Tibial nerve (tissue), 3 donors: ENCODE results near the gene MAPT.

ENCODE experiments used
- CTCF ChIP-seq, 5 experiments: fragments of 200-600 bp in 3 of 5; fragments of 450-650 bp in 2 of 5; sonication (generic) in 3 of 5; IDR thresholded peaks; one replicate each; pipeline ENCODE4 v1.5.1; 2016 to 2019; ENCODE audit warnings: antibody characterized with exemption in 5 of 5, mild to moderate bottlenecking in 3 of 5, moderate library complexity in 2 of 5
- POLR2A ChIP-seq, 2 donors: fragments of 450-650 bp; IDR thresholded peaks; one replicate each; pipeline ENCODE4 v1.6.1; 2017; ENCODE audit warnings: antibody characterized with exemption in 2 of 2, mild to moderate bottlenecking in 2 of 2, moderate library complexity in 2 of 2

DNA sequence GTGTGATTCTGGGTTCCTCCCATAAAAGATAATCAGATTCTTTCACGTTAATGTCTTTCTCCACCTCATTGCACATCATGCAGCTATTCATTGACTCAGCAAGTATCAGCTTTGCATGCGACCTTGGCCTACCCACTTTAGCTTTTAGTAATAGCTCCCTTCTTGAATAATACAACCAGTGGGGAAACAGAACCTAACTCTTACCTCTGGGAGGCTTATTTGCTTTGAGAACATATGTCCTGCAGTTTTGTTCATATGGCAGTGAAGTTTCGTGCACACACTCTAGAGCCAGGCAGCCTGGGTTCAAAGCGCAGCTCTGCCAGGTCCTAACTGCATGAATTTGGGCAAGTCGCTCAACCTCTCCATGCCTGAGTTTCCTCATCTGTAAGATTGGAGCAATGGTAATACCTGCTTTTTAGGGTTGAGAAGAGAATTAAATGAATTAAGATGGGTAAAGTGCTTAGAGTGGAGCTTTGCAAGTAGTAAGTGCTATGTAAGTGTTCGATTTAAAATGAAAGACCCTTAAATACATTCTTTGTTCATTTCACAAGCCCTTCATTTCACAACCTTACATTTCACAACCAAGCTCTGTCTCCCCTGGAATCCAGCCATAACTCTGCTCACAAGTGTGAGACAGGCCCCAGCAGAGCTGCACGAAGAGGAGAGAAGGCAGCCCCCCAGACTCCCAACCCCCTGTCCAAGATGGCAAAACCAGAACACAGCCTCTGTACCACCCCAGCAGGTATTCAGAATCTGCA lies 29.3 kb downstream of the MAPT start:
- TF ChIP-seq CTCF (IDR thresholded peaks at IDR 0.05): no peak
- no peak for TF ChIP-seq POLR2A (IDR thresholded peaks at IDR 0.05)
